Peyer's patch (tissue), 4 donors: ENCODE results near the gene MADCAM1.

Experiments
- POLR2A ChIP-seq, 2 donors: fragments of 450-650 bp; IDR thresholded peaks; one replicate each; pipeline ENCODE4 v1.5.1; 2017; ENCODE audit warnings: antibody characterized with exemption in 2 of 2, mild to moderate bottlenecking in 2 of 2, moderate library complexity in 2 of 2
- TF ChIP-seq, protein P1 (sequence below), 6 experiments: fragments of 450-650 bp in 4 of 6; fragments of 200-600 bp in 2 of 6; sonication (generic) in 1 of 6; IDR thresholded peaks; one replicate each; pipeline ENCODE4 v1.5.1; 2017 to 2019; ENCODE audit warnings: antibody characterized with exemption in 6 of 6, mild to moderate bottlenecking in 3 of 6, moderate library complexity in 1 of 6

DNA sequence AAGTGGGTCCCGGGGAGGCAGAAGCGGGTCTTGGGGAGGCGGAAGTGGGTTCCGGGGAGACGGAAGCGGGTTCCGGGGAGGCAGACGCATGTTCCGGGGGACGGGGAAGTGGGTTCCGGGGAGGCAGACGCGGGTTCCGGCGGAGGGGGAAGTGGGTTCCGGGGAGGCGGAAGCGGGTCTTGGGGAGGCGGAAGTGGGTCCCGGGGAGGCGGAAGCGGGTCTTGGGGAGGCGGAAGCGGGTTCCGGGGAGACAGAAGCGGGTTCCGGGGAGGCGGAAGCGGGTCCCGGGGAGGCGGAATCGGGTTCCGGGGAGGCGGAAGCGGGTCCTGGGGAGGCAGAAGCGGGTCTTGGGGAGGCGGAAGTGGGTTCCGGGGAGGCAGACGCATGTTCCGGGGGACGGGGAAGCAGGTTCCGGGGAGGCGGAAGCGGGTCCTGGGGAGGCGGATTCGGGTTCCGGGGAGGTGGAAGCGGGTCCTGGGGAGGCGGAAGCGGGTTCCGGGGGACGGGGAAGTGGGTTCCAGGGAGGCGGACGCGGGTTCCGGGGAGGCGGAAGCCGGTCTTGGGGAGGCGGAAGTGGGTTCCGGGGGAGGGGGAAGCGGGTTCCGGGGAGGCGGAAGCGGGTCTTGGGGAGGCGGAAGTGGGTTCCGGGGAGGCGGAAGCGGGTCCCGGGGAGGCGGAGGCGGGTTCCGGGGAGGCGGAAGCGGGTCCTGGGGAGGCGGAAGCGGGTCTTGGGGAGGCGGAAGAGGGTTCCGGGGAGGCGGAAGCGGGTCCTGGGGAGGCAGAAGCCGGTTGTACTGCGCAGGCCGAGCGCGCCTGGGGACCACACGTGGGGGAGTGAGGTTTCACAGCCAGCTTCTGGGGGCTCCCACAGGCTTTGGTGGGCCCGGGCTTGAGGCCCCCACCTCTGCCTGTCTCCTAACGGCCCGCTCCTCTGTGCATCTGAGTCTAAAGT, 37.9 kb upstream of the MADCAM1 start:
- TF ChIP-seq, protein P1, sequence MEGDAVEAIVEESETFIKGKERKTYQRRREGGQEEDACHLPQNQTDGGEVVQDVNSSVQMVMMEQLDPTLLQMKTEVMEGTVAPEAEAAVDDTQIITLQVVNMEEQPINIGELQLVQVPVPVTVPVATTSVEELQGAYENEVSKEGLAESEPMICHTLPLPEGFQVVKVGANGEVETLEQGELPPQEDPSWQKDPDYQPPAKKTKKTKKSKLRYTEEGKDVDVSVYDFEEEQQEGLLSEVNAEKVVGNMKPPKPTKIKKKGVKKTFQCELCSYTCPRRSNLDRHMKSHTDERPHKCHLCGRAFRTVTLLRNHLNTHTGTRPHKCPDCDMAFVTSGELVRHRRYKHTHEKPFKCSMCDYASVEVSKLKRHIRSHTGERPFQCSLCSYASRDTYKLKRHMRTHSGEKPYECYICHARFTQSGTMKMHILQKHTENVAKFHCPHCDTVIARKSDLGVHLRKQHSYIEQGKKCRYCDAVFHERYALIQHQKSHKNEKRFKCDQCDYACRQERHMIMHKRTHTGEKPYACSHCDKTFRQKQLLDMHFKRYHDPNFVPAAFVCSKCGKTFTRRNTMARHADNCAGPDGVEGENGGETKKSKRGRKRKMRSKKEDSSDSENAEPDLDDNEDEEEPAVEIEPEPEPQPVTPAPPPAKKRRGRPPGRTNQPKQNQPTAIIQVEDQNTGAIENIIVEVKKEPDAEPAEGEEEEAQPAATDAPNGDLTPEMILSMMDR (IDR thresholded peaks at IDR 0.05), result no peak
- TF ChIP-seq POLR2A (IDR thresholded peaks at IDR 0.05), result no peak
